ENCODE data around the gene TMEM238L. TPM values are rescaled to one million over a fixed set of nuclear protein-coding genes. Genes with fewer than 3 reads are reported as not detected.

Gene TMEM238L
- total RNA-seq, 1 experiment from 2014 or later: not detected

DNA sequence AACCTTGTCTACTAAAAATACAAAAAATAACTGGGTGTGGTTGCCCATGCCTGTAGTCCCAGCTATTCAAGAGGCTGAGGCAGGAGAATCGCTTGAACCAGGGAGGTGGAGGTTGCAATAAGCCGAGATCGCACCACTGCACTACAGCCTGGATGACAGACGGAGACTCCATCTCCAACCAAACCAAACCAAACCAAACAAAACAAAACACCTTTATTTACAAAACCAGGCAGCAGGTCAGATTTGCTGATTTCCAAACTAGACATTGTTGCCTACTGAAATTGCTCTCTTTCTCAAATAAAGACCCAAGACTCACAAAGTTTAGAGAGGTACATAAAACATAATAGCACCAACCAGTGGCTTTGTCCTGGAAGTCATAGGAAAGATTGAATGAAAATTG is 5.7 kb upstream of the TMEM238L start:
- Histone ChIP-seq H2BK120ac (ENCODE audit: low read depth, low read length, poor library complexity, severe bottlenecking) (no peak overlapping the region), H2AFZ (ENCODE audit: low read length) (no peak overlapping the region), H3K79me1 (ENCODE audit: insufficient read depth, low read depth, low read length, poor library complexity, severe bottlenecking) (no peaks in the 10 kb centered on the region), H3K9ac (ENCODE audit: extremely low read depth, insufficient read length, low read length) (no peak overlapping the region), H3K27ac (ENCODE audit: insufficient read length, low read depth, low read length) (no peak overlapping the region), H2BK5ac (ENCODE audit: insufficient read length, low read length) (no peak overlapping the region), H3K4me2 (ENCODE audit: insufficient read depth, insufficient read length, low read length) (no peak overlapping the region), H3K18ac (ENCODE audit: insufficient read length, low read depth, low read length) (no peak overlapping the region), H2BK12ac (ENCODE audit: insufficient read length, low read depth, low read length) (no peak overlapping the region), H3K14ac (ENCODE audit: insufficient read depth, low read length) (no peak overlapping the region), H4K5ac (ENCODE audit: insufficient read length, low read depth, low read length) (no peak overlapping the region), H3K79me2 (ENCODE audit: insufficient read depth, low read length) (no peaks in the 10 kb centered on the region), H2BK15ac (ENCODE audit: low read depth, low read length) (no peak overlapping the region), H3K56ac (ENCODE audit: insufficient read length, low read depth, low read length) (no peak overlapping the region), H3K23ac (ENCODE audit: insufficient read length, low read depth, low read length) (no peak overlapping the region), H3K23me2 (ENCODE audit: insufficient read length, low read depth, low read length, poor library complexity, severe bottlenecking) (no peaks in the 10 kb centered on the region), H3K4me1 (ENCODE audit: insufficient read depth, low read length) (no peaks in the 10 kb centered on the region), H2AK5ac (ENCODE audit: insufficient read length, low read length) (no peak overlapping the region), H2BK20ac (ENCODE audit: low read depth, low read length, poor library complexity, severe bottlenecking) (no peak overlapping the region), H3T11ph (ENCODE audit: low read length) (no peak overlapping the region), H3K4ac (ENCODE audit: low read depth, low read length) (no peak overlapping the region), H3K27me3 (ENCODE audit: insufficient read depth, low read length) (no peaks in the 10 kb centered on the region), H4K91ac (ENCODE audit: insufficient read length, low read depth, low read length) (no peak overlapping the region), H4K20me1 (ENCODE audit: control insufficient read depth, insufficient read depth, insufficient read length) (no peaks in the 10 kb centered on the region), H4K8ac (replicated peaks; ENCODE audit: insufficient read length, low read depth, low read length) (no peak overlapping the region), H3K9me3 (ENCODE audit: control insufficient read depth, low read depth, low read length) (no peaks in the 10 kb centered on the region)
- no peaks in the 10 kb centered on the region; the same call in 1 of the 2 replicates for H3K27me3 Mint-ChIP-seq (ENCODE audit: low read depth)
- H3K9me3 Mint-ChIP-seq: no peaks in the 10 kb centered on the region
- DNase-seq: no peak
- peaks cover 7 to 9% of the 10 kb centered on the region in 2 experiments for H3K4me1 Mint-ChIP-seq
- H3K27ac Mint-ChIP-seq: no peak overlapping the region
- H3K36me3 Mint-ChIP-seq (ENCODE audit: insufficient read depth in 1 of 3, low read depth in 3 of 3): no peaks in the 10 kb centered on the region
- no CpG with 5 or more reads among the region's 4 CpGs for WGBS (ENCODE audit: extremely low coverage, insufficient read length, low lambda C conversion rate)
- no peak for TF ChIP-seq CTCF (conservative IDR thresholded peaks at IDR 0.05)
- no peak overlapping the region for H3K4me3 Mint-ChIP-seq

Measured in H9 (cell line).